Mesodermal cell (in vitro differentiated cells): Measurements from ENCODE around the gene CATSPERE.
"Not testable (repeated sequence)": the region's sequence is repeated elsewhere in the genome, so short reads cannot be mapped to it uniquely, and the experiment has no call there.

Experiments
- H3K27ac ChIP-seq: 2 replicates; pipeline ENCODE4 v1.7.0; 2013; ENCODE audit warnings: mild to moderate bottlenecking, low read depth, low read length, moderate library complexity; ENCODE audit not compliant: severe bottlenecking
- H3K36me3 ChIP-seq: 2 replicates; pipeline ENCODE4 v1.7.1; 2013; ENCODE audit warnings: mild to moderate bottlenecking, low read length, moderate library complexity; ENCODE audit not compliant: control insufficient read depth, insufficient read depth
- H3K4me1 ChIP-seq: one replicate; pipeline ENCODE4 v1.7.1; 2013; ENCODE audit warnings: mild to moderate bottlenecking, low read length; ENCODE audit not compliant: insufficient read depth, control insufficient read depth, poor library complexity, severe bottlenecking
- H3K4me3 ChIP-seq: 2 replicates; pipeline ENCODE4 v1.7.0; 2013; ENCODE audit warnings: low read length, control low read depth, mild to moderate bottlenecking; ENCODE audit not compliant: insufficient read depth, poor library complexity, severe bottlenecking; ENCODE audit errors: extremely low read depth
- H3K9me3 ChIP-seq: 2 replicates; pipeline ENCODE4 v1.7.1; 2013; ENCODE audit warnings: mild to moderate bottlenecking, low read length, moderate library complexity; ENCODE audit not compliant: control insufficient read depth
- WGBS, 2 experiments: methylation state at CpG; one replicate each; pipeline ENCODE4 v1.1.5; 2013; ENCODE audit warnings: missing lambda C conversion rate in 2 of 2; ENCODE audit not compliant: insufficient coverage in 2 of 2; 5-methylcytosine and 5-hydroxymethylcytosine counted together

The CATSPERE gene

DNA sequence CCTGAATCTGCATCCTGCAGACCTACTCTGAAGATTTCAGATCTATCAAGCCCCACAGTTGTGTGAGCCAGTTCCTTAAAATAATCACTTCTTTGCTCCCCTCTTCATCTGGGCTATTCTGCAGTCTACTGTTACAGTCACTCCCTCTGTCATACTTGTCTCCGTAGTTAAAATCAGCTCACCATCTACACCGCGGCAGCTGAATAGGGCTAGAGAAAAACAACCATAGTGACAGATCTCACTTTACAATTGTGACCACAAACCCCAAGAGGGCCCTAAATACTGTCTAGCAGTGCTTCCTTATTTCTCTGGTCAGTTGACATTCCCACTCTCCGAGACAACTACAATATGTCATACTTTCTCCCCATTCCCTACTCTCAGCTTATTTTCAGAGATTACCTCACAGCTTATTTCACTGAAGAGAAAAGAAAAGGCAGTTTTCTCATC, 204.7 kb downstream of the CATSPERE start:
- H3K27ac ChIP-seq = peak overlapping the region; percentile 47
- WGBS, 2 experiments = 98% methylated on average over 4 of the region's 4 CpGs
- H3K4me1 ChIP-seq = peaks cover 4% of the 10 kb centered on the region
- H3K4me3 ChIP-seq = no peak overlapping the region
- no peaks in the 10 kb centered on the region for H3K9me3 ChIP-seq
- peaks cover 22% of the 10 kb centered on the region for H3K36me3 ChIP-seq

GRCh38 chr1:244666672-244667418, 205.8 kb downstream of the CATSPERE start:
- H3K4me1 ChIP-seq, H3K4me3 ChIP-seq, H3K9me3 ChIP-seq, H3K27ac ChIP-seq: not testable (repeated sequence)
- peaks cover 21% of the 10 kb centered on the region for H3K36me3 ChIP-seq
- 73 to 94% methylated on average over 2 to 5 of the region's 6 CpGs for whole genome bisulfite sequencing, 2 experiments

DNA sequence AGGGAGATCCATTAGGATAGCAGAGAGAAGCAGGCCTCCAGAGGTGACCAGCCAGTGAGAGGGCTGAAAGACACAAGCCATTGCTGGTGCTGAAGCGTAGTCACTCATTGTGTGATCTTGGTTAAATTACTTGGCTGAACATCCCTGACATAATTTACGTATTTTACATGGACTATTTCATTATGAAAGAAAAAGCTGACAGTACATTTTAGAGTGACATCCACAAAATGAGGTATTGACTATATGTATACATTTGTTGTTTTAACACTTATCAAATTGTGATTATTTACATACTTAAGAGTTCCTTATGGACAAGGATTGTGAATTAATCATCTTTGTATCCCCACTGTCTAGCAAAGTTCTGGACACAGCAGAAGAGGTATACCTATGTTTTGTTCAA, 206.7 kb downstream of the CATSPERE start:
- Histone ChIP-seq H3K9me3 (no peaks in the 10 kb centered on the region), H3K4me1 (peaks cover 4% of the 10 kb centered on the region), H3K36me3 (peaks cover 27% of the 10 kb centered on the region), H3K27ac (no peak overlapping the region), H3K4me3 (no peak overlapping the region)
- WGBS, 2 experiments = 100% methylated on average over 1 of the region's 2 CpGs; no CpG with 5 or more reads in 1 of the 2 experiments

DNA sequence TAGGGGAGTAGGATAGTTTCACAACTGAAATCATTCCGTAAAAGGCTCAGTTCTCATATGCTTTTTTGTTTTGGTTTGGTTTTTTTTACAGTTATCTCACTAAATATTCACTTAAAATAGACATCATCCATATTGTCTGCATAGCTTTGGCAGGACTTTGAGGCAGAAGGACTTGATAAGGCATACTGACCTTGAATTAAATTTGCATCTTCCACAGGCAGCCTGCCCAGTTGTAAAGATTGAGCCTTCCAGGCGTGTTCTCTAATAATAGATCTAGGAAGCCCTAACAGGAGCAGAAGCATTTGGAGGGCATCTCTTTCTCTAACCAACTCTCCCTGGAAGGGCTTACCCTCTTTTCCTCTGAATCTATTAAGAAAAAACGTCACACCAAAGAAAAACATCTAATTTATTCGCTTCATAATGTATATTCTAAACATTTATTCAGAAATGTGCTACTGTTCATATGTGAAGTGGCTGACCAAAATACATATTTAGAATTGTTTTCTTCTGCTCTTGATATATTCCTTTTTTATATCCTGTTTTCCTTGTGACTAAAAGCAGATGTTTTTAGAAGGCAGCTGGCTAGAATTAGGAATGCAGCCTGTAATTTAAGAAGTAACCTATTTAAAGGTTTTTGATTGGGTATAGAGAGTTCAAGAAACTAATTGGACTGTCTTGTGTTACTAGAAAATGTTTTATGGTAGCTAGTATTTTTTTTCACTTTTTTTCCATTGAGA, 212.0 kb downstream of the CATSPERE start:
- Histone ChIP-seq H3K4me3 (no peak overlapping the region), H3K4me1 (no peaks in the 10 kb centered on the region), H3K36me3 (peaks cover 38% of the 10 kb centered on the region), H3K9me3 (no peaks in the 10 kb centered on the region), H3K27ac (peak overlapping the region; percentile 38)
- WGBS, 2 experiments = 61% methylated on average over 3 of the region's 4 CpGs; no CpG with 5 or more reads in 1 of the 2 experiments

- Histone ChIP-seq H3K4me1 (no peaks in the 10 kb centered on the region), H3K4me3 (no peak overlapping the region), H3K36me3 (peaks cover 40% of the 10 kb centered on the region), H3K27ac (no peak overlapping the region), H3K9me3 (no peaks in the 10 kb centered on the region)
- WGBS, 2 experiments = 100% methylated on average over 2 of the region's 4 CpGs; no CpG with 5 or more reads in 1 of the 2 experiments
These were observed 213.4 kb downstream of the CATSPERE start for GRCh38 chr1:244674446-244674845.

DNA sequence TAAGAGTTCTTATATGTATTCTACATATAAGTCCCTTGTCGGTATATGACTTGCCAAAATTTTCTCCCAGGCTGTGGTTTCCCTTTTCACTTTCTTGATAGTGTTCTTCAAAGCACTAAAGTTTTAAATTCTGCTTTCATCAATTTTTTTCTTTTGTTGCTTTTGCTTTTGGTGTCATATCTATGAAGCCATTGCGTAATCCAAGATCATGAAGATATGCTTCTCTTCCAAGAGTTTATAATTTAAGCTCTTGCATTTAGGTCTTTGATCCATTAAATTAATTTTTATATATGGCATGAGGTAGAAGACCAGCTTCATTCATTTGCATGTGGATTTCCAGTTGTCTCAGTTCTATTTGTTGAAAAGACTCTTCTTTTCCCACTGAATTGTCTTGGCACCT, 214.1 kb downstream of the CATSPERE start:
- no peaks in the 10 kb centered on the region for H3K4me1 ChIP-seq
- no peaks in the 10 kb centered on the region for H3K9me3 ChIP-seq
- H3K27ac ChIP-seq = no peak overlapping the region
- no peak overlapping the region for H3K4me3 ChIP-seq
- H3K36me3 ChIP-seq = peaks cover 40% of the 10 kb centered on the region
- WGBS, 2 experiments = 86% methylated on average over 1 of the region's 2 CpGs; no CpG with 5 or more reads in 1 of the 2 experiments

GRCh38 chr1:244678697-244679096, 217.6 kb downstream of the CATSPERE start:
- Histone ChIP-seq H3K4me3 (no peak overlapping the region), H3K36me3 (peaks cover 41% of the 10 kb centered on the region), H3K9me3 (no peaks in the 10 kb centered on the region), H3K27ac (no peak overlapping the region), H3K4me1 (no peaks in the 10 kb centered on the region)
- 100% methylated on average over 2 to 4 of the region's 6 CpGs for WGBS, 2 experiments

DNA sequence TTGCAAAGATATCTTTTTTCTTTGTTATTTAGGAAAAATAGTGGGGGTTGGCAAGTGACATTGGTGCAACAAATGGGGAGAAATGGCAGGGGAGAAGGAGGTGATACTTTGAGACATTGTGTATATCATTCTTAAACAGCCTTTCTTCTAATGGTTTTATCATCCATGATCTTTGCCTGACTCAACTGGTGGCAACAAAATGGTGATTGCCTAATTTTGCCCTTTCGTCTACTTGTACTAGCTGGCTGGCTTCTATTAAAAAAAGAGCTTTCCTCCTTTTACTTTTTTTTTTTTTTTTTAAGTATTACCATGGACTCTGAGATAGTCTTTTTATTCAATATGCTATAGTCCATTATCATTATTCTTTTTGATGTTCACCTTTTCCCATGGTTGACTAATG, 219.6 kb downstream of the CATSPERE start:
- no peak overlapping the region for H3K27ac ChIP-seq
- H3K9me3 ChIP-seq = no peaks in the 10 kb centered on the region
- WGBS, 2 experiments = 100% methylated on average over 1 of the region's 1 CpG; no CpG with 5 or more reads in 1 of the 2 experiments
- H3K36me3 ChIP-seq = peaks cover 30% of the 10 kb centered on the region
- H3K4me3 ChIP-seq = no peak overlapping the region
- H3K4me1 ChIP-seq = no peaks in the 10 kb centered on the region

DNA sequence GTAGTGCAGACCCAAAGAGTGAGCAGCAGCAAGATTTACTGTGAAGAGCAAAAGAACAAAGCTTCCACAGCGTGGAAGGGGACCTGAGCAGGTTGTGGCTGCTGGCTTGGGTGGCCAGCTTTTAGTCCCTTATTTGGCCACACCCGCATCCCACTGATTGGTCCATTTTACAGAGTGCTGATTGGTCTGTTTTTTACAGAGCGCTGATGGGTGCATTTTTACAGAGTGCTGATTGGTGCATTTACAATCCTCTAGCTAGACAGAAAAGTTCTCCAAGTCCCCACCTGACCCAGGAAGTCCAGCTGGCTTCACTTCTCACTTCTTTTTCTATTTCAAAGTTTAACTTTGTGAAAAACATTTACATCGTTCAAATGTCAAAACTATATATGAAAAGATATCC, 221.0 kb downstream of the CATSPERE start:
- WGBS, 2 experiments = 97% methylated on average over 3 to 4 of the region's 4 CpGs
- H3K27ac ChIP-seq, H3K9me3 ChIP-seq, H3K4me1 ChIP-seq, H3K4me3 ChIP-seq: not testable (repeated sequence)
- peaks cover 38% of the 10 kb centered on the region for H3K36me3 ChIP-seq
